Measurements from ENCODE around the gene NSD2. TPM values are rescaled to one million over a fixed set of nuclear protein-coding genes. Genes with fewer than 3 reads are reported as not detected.
A peak's percentile ranks its signal among the peaks of the same experiment; 100 is the strongest.

Gene NSD2
- polyA plus RNA-seq, 1 donor from 2014 or later, result 51.6 TPM

DNA sequence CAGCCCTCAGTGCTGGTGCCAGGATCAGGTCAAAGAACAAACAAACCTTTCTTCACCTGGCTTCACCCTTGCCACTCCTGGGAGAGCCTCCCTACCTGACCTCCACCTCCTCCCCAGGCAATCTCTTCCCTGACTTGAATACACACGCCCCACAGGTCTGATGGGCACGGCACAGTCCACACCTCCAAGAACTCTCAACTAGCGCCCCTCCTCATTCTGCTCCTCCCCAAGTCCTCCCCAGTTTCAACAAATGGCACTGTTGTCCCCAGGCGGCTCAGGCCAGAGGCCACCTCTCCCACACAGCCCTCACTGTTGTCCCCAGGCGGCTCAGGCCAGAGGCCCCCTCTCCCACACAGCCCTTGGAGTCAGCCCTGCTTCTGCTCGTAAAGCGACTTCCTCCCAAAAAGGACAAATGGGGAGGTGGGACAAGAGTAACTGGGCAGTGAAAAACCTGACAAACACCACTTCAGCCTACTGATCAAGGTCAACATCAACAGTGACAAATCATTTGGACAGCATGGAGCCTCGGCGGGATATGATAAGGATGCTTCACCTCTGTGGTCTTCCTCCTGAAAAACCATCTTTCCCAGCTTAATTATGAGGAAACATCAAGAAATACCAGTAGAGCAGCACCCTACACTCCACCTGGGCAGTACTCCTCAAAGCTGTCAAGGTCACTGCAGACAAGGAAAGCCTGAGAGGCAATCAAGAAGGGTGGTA is 18.1 kb upstream of the NSD2 start:
- Histone ChIP-seq H3K4me3 (ENCODE audit: low read length) (no peak overlapping the region), H3K9me2 (ENCODE audit: insufficient read depth, low read length) (no peaks in the 10 kb centered on the region), H3K27ac (ENCODE audit: low read length) (no peak overlapping the region), H3F3A (ENCODE audit: insufficient read depth, low read length, poor library complexity, severe bottlenecking) (no peaks in the 10 kb centered on the region), H4K20me1 (ENCODE audit: insufficient read depth) (no peaks in the 10 kb centered on the region), H3K9ac (ENCODE audit: low read length) (no peak overlapping the region), H2AFZ (ENCODE audit: low read depth, low read length) (no peak overlapping the region), H3K79me2 (replicated peaks; ENCODE audit: insufficient read depth, low read length) (peaks cover 13% of the 10 kb centered on the region), H3K9me3 (ENCODE audit: low read length) (no peaks in the 10 kb centered on the region), H3K36me3 (ENCODE audit: insufficient read depth, low read length) (no peaks in the 10 kb centered on the region), H3K27me3 (ENCODE audit: insufficient read depth, low read depth, low read length) (no peaks in the 10 kb centered on the region), H3K4me2 (ENCODE audit: low read length) (no peak overlapping the region)
- TF ChIP-seq EP300 (conservative IDR thresholded peaks at IDR 0.05; ENCODE audit: poor library complexity, severe bottlenecking) (no peak), RAD21 (conservative IDR thresholded peaks at IDR 0.05) (no peak), TAF1 (IDR thresholded peaks at IDR 0.05; ENCODE audit: low read depth) (no peak), POLR2AphosphoS5 (IDR thresholded peaks at IDR 0.05) (no peak), MXI1 (conservative IDR thresholded peaks at IDR 0.05; ENCODE audit: poor library complexity, severe bottlenecking) (no peak), SMC3 (conservative IDR thresholded peaks at IDR 0.05; ENCODE audit: poor library complexity) (no peak), EZH2 (IDR thresholded peaks at IDR 0.05; ENCODE audit: borderline replicate concordance, insufficient read depth, low read length, poor library complexity, severe bottlenecking) (no peak)
- TF ChIP-seq, protein P1, sequence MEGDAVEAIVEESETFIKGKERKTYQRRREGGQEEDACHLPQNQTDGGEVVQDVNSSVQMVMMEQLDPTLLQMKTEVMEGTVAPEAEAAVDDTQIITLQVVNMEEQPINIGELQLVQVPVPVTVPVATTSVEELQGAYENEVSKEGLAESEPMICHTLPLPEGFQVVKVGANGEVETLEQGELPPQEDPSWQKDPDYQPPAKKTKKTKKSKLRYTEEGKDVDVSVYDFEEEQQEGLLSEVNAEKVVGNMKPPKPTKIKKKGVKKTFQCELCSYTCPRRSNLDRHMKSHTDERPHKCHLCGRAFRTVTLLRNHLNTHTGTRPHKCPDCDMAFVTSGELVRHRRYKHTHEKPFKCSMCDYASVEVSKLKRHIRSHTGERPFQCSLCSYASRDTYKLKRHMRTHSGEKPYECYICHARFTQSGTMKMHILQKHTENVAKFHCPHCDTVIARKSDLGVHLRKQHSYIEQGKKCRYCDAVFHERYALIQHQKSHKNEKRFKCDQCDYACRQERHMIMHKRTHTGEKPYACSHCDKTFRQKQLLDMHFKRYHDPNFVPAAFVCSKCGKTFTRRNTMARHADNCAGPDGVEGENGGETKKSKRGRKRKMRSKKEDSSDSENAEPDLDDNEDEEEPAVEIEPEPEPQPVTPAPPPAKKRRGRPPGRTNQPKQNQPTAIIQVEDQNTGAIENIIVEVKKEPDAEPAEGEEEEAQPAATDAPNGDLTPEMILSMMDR (IDR thresholded peaks at IDR 0.05; ENCODE audit: poor library complexity, severe bottlenecking), result no peak
- TF ChIP-seq, protein P2, sequence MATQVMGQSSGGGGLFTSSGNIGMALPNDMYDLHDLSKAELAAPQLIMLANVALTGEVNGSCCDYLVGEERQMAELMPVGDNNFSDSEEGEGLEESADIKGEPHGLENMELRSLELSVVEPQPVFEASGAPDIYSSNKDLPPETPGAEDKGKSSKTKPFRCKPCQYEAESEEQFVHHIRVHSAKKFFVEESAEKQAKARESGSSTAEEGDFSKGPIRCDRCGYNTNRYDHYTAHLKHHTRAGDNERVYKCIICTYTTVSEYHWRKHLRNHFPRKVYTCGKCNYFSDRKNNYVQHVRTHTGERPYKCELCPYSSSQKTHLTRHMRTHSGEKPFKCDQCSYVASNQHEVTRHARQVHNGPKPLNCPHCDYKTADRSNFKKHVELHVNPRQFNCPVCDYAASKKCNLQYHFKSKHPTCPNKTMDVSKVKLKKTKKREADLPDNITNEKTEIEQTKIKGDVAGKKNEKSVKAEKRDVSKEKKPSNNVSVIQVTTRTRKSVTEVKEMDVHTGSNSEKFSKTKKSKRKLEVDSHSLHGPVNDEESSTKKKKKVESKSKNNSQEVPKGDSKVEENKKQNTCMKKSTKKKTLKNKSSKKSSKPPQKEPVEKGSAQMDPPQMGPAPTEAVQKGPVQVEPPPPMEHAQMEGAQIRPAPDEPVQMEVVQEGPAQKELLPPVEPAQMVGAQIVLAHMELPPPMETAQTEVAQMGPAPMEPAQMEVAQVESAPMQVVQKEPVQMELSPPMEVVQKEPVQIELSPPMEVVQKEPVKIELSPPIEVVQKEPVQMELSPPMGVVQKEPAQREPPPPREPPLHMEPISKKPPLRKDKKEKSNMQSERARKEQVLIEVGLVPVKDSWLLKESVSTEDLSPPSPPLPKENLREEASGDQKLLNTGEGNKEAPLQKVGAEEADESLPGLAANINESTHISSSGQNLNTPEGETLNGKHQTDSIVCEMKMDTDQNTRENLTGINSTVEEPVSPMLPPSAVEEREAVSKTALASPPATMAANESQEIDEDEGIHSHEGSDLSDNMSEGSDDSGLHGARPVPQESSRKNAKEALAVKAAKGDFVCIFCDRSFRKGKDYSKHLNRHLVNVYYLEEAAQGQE (IDR thresholded peaks at IDR 0.05; ENCODE audit: borderline replicate concordance), result no peak

DNA sequence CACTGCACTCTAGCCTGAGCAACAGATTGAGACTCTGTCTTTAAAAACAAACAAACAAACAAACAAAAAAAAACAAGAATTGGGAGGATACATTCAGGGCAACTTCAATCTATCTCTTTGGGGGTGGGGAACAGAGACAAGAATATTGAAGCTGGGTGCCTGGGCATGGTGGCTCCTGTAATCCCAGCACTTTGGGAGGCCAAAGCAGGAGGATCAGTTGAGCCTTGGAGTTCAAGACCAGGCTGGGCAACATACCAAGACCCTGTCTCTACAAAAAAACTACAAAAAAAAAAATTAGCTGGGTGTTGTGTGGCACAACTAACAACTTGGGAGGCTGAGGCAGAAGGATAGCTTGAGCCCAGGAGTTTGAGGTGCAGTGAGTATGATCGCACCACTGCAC is 16.4 kb upstream of the NSD2 start:
- Histone ChIP-seq H3K79me2 (replicated peaks; ENCODE audit: insufficient read depth, low read length) (peaks cover 13% of the 10 kb centered on the region), H3K27me3 (ENCODE audit: insufficient read depth, low read depth, low read length) (no peaks in the 10 kb centered on the region), H3K36me3 (ENCODE audit: insufficient read depth, low read length) (no peaks in the 10 kb centered on the region), H2AFZ (ENCODE audit: low read depth, low read length) (no peak overlapping the region), H3K4me2 (ENCODE audit: low read length) (peak overlapping the region; percentile 37), H3K4me3 (ENCODE audit: low read length) (peak overlapping the region; percentile 98), H3K9me3 (ENCODE audit: low read length) (no peaks in the 10 kb centered on the region), H3K9ac (ENCODE audit: low read length) (peak overlapping the region; percentile 74), H4K20me1 (ENCODE audit: insufficient read depth) (no peaks in the 10 kb centered on the region), H3K27ac (ENCODE audit: low read length) (no peak overlapping the region), H3K9me2 (ENCODE audit: insufficient read depth, low read length) (no peaks in the 10 kb centered on the region), H3F3A (ENCODE audit: insufficient read depth, low read length, poor library complexity, severe bottlenecking) (no peaks in the 10 kb centered on the region)
- TF ChIP-seq, protein P1 (IDR thresholded peaks at IDR 0.05; ENCODE audit: poor library complexity, severe bottlenecking), result no peak
- TF ChIP-seq, protein P2 (IDR thresholded peaks at IDR 0.05; ENCODE audit: borderline replicate concordance), result no peak
- TF ChIP-seq POLR2AphosphoS5 (IDR thresholded peaks at IDR 0.05) (no peak), MXI1 (conservative IDR thresholded peaks at IDR 0.05; ENCODE audit: poor library complexity, severe bottlenecking) (no peak), EZH2 (IDR thresholded peaks at IDR 0.05; ENCODE audit: borderline replicate concordance, insufficient read depth, low read length, poor library complexity, severe bottlenecking) (no peak), RAD21 (conservative IDR thresholded peaks at IDR 0.05) (no peak), EP300 (conservative IDR thresholded peaks at IDR 0.05; ENCODE audit: poor library complexity, severe bottlenecking) (no peak), SMC3 (conservative IDR thresholded peaks at IDR 0.05; ENCODE audit: poor library complexity) (no peak), TAF1 (IDR thresholded peaks at IDR 0.05; ENCODE audit: low read depth) (no peak)
